H1 (cell line): ENCODE data around the gene TPM1.

ENCODE experiments used
- EP300 ChIP-seq, 2 experiments: IDR thresholded peaks; 1 replicate in 1 of 2; 2 replicates in 1 of 2; pipeline ENCODE4 v1.6.1; 2011 to 2012; ENCODE audit warnings: low read depth in 2 of 2, low read length in 2 of 2, mild to moderate bottlenecking in 2 of 2, borderline replicate concordance in 1 of 2, inconsistent platforms in 1 of 2, moderate library complexity in 1 of 2
- EZH2 ChIP-seq: fragments of 200-600 bp; sonication (generic); IDR thresholded peaks from 2 replicates; pipeline ENCODE4 v1.7.1; 2012; ENCODE audit warnings: low read depth, mild to moderate bottlenecking, moderate library complexity, low read length, inconsistent platforms; ENCODE audit not compliant: severe bottlenecking
- JUND ChIP-seq: IDR thresholded peaks from 2 replicates; pipeline ENCODE4 v1.6.1; 2011; ENCODE audit warnings: mild to moderate bottlenecking, improper control_type of control experiment, low read length
- POLR2A ChIP-seq, 2 experiments: IDR thresholded peaks; 1 replicate in 1 of 2; 2 replicates in 1 of 2; pipeline ENCODE4 v1.6.1; 2011; ENCODE audit warnings: low read depth in 2 of 2, low read length in 2 of 2, mild to moderate bottlenecking in 2 of 2; ENCODE audit errors: control extremely low read depth in 1 of 2
- POLR2AphosphoS5 ChIP-seq: IDR thresholded peaks from 2 replicates; pipeline ENCODE4 v1.6.1; 2011; ENCODE audit warnings: low read depth, low read length
- SIN3A ChIP-seq, 2 experiments: IDR thresholded peaks in 1 of 2; conservative IDR thresholded peaks in 1 of 2; 2 replicates each; pipeline ENCODE4 v1.6.1; 2011 to 2012; ENCODE audit warnings: low read length in 2 of 2, improper control_type of control experiment in 1 of 2, low read depth in 1 of 2, mild to moderate bottlenecking in 1 of 2
- SP1 ChIP-seq: IDR thresholded peaks from 2 replicates; pipeline ENCODE4 v1.6.1; 2011; ENCODE audit warnings: low read depth, low read length
- TF ChIP-seq, protein P1 (sequence below), 3 experiments: IDR thresholded peaks; 1 replicate in 2 of 3; 2 replicates in 1 of 3; pipeline versions ENCODE4 v1.5.1 to v1.6.1; 2011; ENCODE audit warnings: low read length in 3 of 3, mild to moderate bottlenecking in 3 of 3, inconsistent platforms in 2 of 3, low read depth in 1 of 3, moderate library complexity in 1 of 3; ENCODE audit not compliant: insufficient read depth in 1 of 3; ENCODE audit errors: control extremely low read depth in 1 of 3

DNA sequence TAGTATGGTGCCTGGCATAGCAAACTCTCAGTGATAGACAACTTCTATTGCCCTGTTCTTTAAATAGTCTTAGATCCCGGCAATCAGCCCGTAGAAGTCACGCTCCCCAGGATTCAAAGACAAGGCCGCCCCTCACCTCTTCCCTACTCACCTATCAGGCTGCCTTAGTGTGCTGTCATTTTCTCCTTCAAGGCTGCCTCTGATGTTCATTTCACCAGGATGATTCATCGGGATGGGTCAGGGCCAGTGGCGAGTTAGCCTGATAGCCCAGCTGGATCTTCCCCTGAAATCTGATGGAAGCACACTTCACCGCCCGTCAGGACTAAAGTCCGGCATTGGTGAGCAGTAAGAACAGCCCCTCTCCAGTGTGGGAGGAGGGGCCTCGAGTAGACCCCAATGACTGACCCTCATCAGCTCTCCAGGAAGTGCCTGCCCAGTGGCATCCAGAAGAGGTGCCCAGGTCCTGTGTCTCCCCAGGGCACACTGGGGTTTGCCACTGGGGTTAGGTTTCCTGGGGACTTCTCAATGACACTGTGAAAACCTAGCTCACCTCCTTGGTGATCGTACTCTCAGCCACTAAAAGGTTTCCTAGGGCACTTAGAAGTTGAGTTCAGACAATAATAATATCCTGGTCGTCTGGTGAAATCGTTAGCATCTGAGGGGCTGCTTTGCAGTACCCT, 37.5 kb downstream of the TPM1 start:
- TF ChIP-seq JUND, result no peak
- no peak for TF ChIP-seq SP1
- TF ChIP-seq SIN3A (conservative IDR thresholded peaks at IDR 0.05 in 1 of 2, IDR thresholded peaks at IDR 0.05 in 1 of 2; ENCODE audit: low read depth in 1 of 2, low read length in 2 of 2), result no peak
- TF ChIP-seq EZH2, result no peak
- TF ChIP-seq, protein P1, sequence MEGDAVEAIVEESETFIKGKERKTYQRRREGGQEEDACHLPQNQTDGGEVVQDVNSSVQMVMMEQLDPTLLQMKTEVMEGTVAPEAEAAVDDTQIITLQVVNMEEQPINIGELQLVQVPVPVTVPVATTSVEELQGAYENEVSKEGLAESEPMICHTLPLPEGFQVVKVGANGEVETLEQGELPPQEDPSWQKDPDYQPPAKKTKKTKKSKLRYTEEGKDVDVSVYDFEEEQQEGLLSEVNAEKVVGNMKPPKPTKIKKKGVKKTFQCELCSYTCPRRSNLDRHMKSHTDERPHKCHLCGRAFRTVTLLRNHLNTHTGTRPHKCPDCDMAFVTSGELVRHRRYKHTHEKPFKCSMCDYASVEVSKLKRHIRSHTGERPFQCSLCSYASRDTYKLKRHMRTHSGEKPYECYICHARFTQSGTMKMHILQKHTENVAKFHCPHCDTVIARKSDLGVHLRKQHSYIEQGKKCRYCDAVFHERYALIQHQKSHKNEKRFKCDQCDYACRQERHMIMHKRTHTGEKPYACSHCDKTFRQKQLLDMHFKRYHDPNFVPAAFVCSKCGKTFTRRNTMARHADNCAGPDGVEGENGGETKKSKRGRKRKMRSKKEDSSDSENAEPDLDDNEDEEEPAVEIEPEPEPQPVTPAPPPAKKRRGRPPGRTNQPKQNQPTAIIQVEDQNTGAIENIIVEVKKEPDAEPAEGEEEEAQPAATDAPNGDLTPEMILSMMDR (IDR thresholded peaks at IDR 0.05; ENCODE audit: control extremely low read depth in 1 of 3, insufficient read depth in 1 of 3, low read depth in 1 of 3, low read length in 3 of 3), result no peak
- no peak for TF ChIP-seq POLR2A (IDR thresholded peaks at IDR 0.05; ENCODE audit: control extremely low read depth in 1 of 2, low read depth in 2 of 2, low read length in 2 of 2)
- TF ChIP-seq POLR2AphosphoS5, result no peak
- no peak for TF ChIP-seq EP300 (IDR thresholded peaks at IDR 0.05; ENCODE audit: borderline replicate concordance in 1 of 2, low read depth in 2 of 2, low read length in 2 of 2)
